Right ventricle myocardium superior (tissue), 1 donor: ENCODE results near the gene BTBD17. TPM values are rescaled to one million over a fixed set of nuclear protein-coding genes. Genes with fewer than 3 reads are reported as not detected.
"Not testable (repeated sequence)": the region's sequence is repeated elsewhere in the genome, so short reads cannot be mapped to it uniquely, and the experiment has no call there.

Experiments
- ATAC-seq: fragments of 200-7000 bp; cut with Tn5 transposase; one replicate; pipeline ENCODE4 v1.9.1; 2020; ENCODE audit warnings: mild to moderate bottlenecking; ENCODE audit not compliant: poor library complexity
- DNase-seq: peaks from one replicate; pipeline ENCODE4 v3.0.0-alpha.2; 2020
- intact Hi-C: fragments of 100-400 bp; cut with DNase I; formaldehyde crosslinking; loops from one replicate; pipeline ENCODE4 v1.11.2; 2022
- long read RNA-seq: library from polyadenylated mRNA; unstranded; transcript quantifications from one replicate; pipeline ENCODE4 v2.0.0, GENCODE V29; 2021
- total RNA-seq: library from RNA; stranded (reverse); fragmentation: NEBNext Ultra II Directional; extraction: Animal tissue kit (Norgen Biotek cat#: 25700); gene quantifications from one replicate; pipeline ENCODE4 v1.2.1, GENCODE V29; 2021
- donor health status: DM: no; HTN: yes; CAD: no; lungs with severe emphysema.

BTBD17 gene
- not detected for total RNA-seq
- long read RNA-seq, partial matches to known transcripts: 0 of 1 reads
- long read RNA-seq, other reads (novel, unspliced or antisense): 1 of 1 reads

GRCh38 chr17:74361230-74362068, at the start of gene BTBD17:
TSS of gene BTBD17 (minus strand) at chr17:74361868. CDS start at chr17:74361819, 49 bp downstream.
- intact Hi-C loops: loop anchor here (5.0 kb wide), 1 partner anchor 54 kb away; no protein-coding TSS in a partner anchor
- ATAC-seq: peak; percentile 92
- peak; percentile 80 for DNase-seq

- intact Hi-C loops: no loop called here
- ATAC-seq (no peak), DNase-seq (no peak)
Measured at GRCh38 chr17:74410001-74410443, 48.4 kb upstream of the BTBD17 start.

- intact Hi-C loops: no loop called here
- DNase-seq: peak; percentile 10
- no peak for ATAC-seq
Measured at GRCh38 chr17:74408815-74409214, 47.1 kb upstream of the BTBD17 start.

GRCh38 chr17:74408262-74408661, 46.6 kb upstream of the BTBD17 start:
- intact Hi-C loops: no loop called here
- DNase-seq (peak; percentile 27), ATAC-seq (no peak)

- intact Hi-C loops: no loop called here
- peak; percentile 1 for DNase-seq
- no peak for ATAC-seq
Measured at GRCh38 chr17:74407384-74407783, 45.7 kb upstream of the BTBD17 start.

GRCh38 chr17:74405311-74405710, 43.6 kb upstream of the BTBD17 start:
- DNase-seq, ATAC-seq, intact Hi-C loops: not testable (repeated sequence)

- ATAC-seq (no peak), DNase-seq (no peak)
- intact Hi-C loops: no loop called here
Measured at GRCh38 chr17:74404789-74405188, 43.1 kb upstream of the BTBD17 start.

GRCh38 chr17:74404218-74404617, 42.5 kb upstream of the BTBD17 start:
- ATAC-seq (no peak), DNase-seq (no peak)
- intact Hi-C loops: no loop called here

GRCh38 chr17:74403512-74404137, 42.0 kb upstream of the BTBD17 start:
- ATAC-seq: no peak
- intact Hi-C loops: no loop called here

GRCh38 chr17:74402048-74402447, 40.4 kb upstream of the BTBD17 start:
- DNase-seq (no peak), ATAC-seq (no peak)
- intact Hi-C loops: no loop called here

More at GRCh38 chr17:74403512-74404137, 42.0 kb upstream of the BTBD17 start:
- no peak for DNase-seq

GRCh38 chr17:74396567-74396966, 34.9 kb upstream of the BTBD17 start:
- intact Hi-C loops: no loop called here
- ATAC-seq (no peak), DNase-seq (no peak)

GRCh38 chr17:74394977-74395376, 33.3 kb upstream of the BTBD17 start:
- intact Hi-C loops: no loop called here

GRCh38 chr17:74394275-74394950, 32.7 kb upstream of the BTBD17 start:
- intact Hi-C loops: no loop called here
- ATAC-seq (no peak), DNase-seq (peak; percentile 17)

More at GRCh38 chr17:74394977-74395376, 33.3 kb upstream of the BTBD17 start:
- ATAC-seq: peak; percentile 18
- DNase-seq: peak; percentile 8

- DNase-seq (peak; percentile 33), ATAC-seq (no peak)
- intact Hi-C loops: no loop called here
Measured at GRCh38 chr17:74393346-74393942, 31.8 kb upstream of the BTBD17 start.

GRCh38 chr17:74392848-74393247, 31.2 kb upstream of the BTBD17 start:
- DNase-seq (peak; percentile 3), ATAC-seq (no peak)
- intact Hi-C loops: no loop called here

GRCh38 chr17:74391771-74392170, 30.1 kb upstream of the BTBD17 start:
- DNase-seq (peak; percentile 27), ATAC-seq (no peak)
- intact Hi-C loops: no loop called here

GRCh38 chr17:74390680-74391653, 29.3 kb upstream of the BTBD17 start:
- no peak for ATAC-seq
- intact Hi-C loops: no loop called here
- peak; percentile 31 for DNase-seq
